Epidermal melanocyte (primary cell): Measurements from ENCODE around the gene SNUPN.
A peak's percentile ranks its signal among the peaks of the same experiment; 100 is the strongest.
"Not testable (repeated sequence)": the region's sequence is repeated elsewhere in the genome, so short reads cannot be mapped to it uniquely, and the experiment has no call there.

Experiments
- DNase-seq: peaks from one replicate; pipeline ENCODE4 v3.0.0; 2011; ENCODE audit warnings: low spot score; ENCODE audit not compliant: insufficient read length

Gene SNUPN

GRCh38 chr15:75637245-75638009, 11.9 kb upstream of the SNUPN start:
- no peak for DNase-seq

DNA sequence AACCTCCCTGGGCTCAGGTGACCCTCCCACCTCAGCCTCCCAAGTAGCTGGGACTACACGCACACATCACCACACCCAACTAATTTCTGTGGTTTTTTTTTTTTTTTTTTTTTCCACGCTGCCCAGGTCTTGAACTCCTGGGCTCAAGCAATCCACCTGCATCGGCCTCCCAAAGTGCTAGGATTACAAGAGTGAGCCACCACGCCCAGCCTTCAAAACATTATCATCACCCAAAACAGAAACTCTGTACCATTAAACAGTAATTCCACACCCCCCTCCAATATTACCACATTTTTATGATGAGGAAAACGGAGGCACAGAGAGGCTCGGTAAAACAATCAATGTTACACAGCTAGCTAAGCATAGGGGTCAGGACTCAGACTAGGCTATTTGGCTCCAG, 10.5 kb upstream of the SNUPN start:
- DNase-seq, result no peak

DNA sequence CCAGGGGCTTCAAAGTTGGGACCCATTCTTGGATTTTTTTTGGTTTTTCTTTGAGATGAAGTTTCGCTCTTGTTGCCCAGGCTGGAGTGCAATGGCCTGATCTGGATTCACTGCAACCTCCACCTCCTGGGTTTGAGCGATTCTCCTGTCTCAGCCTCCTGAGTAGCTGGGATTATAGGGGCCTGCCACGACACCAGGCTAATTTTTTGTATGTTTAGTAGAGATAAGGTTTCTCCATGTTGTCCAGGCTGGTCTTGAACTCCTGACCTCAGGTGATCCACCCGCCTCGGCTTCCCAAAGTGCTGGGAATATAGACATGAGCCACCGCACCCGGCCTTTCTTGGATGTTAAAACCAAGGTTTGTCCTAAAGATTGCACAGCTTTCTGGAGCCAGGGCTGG, 8.4 kb upstream of the SNUPN start:
- DNase-seq, result not testable (repeated sequence)

GRCh38 chr15:75631935-75632334, 6.4 kb upstream of the SNUPN start:
- DNase-seq, result no peak

GRCh38 chr15:75622505-75622904, 3.0 kb downstream of the SNUPN start:
- DNase-seq, result no peak

DNA sequence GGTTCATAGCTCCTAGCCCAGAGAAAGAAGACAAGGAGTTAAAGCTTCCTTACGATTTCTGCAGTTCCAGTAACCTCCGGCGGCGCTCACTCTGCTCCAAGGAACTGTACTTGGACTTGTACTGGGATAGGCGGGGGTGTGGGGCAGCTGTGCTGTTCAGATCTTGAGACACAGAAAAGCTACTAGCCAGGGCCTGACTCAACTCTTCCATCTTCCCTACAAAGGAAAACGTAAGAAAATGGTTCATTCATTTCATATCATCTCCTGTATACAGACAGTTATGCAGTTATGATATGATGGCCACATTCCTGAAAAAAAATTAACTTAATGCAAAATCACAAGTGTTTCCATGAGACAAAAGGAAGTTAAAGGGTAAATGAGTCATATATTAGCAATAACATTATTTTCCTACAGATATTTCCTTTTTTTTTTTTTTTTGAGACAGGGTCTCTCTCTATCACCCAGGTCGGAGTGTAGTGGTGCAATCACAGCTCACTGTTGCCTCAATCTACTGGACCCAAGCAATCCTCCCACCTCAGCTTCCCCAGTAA, 4.6 kb downstream of the SNUPN start:
- peak; percentile 87 for DNase-seq

DNA sequence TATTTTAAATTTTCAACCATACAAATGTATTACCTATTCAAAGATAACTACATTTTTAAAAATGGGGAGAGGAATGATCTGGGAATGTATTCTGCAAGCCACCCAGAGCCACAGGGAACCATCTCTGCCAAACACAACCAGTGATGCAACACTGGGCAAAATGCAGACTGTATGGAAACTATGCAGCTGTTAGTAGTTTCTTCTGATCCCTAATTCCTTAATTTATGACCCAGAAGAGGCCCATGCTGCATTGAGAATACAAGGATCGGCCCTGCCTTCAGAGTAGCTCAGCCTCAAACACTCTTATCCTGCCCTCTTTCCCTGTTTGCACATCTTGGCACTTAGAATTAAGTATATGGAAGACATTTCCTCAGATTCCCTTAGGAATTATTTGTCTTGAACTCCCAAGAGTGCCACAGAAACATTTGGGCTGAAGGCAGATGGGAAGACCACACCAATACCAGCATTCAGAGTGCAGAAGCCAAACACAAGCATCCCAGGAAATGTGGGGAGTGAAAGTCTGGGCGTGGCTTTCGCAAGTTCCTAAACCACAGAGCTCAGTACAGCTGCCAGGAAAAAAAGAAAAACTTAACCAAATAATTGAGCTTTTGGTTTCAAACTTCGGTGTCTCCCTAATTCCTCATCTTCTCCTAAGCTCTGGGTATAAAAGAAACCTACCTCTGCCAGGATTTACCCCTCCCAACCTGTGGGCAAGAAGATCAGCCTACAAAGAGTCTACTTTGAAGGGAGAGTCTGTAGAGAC, 5.3 kb downstream of the SNUPN start:
- peak; percentile 46 for DNase-seq

DNA sequence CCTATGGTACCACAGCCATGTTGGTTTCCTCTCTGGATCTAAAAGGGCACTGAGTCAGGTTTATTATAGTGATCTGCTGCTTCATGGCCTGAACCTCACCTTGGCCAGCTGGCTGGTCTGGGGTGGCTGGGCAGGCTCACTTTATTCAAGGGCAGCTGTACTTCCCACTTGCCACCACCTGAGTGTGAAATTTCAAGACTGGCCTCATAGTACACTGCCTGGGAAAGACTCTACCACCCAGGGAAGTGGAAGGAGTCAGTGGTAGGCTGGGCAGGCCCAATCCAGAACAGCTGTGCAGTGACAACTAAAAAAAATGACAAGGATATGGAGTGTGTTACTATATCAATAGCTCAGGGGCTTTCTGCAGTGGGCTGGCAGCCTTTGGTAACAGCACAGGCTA, 8.8 kb downstream of the SNUPN start:
- no peak for DNase-seq

DNA sequence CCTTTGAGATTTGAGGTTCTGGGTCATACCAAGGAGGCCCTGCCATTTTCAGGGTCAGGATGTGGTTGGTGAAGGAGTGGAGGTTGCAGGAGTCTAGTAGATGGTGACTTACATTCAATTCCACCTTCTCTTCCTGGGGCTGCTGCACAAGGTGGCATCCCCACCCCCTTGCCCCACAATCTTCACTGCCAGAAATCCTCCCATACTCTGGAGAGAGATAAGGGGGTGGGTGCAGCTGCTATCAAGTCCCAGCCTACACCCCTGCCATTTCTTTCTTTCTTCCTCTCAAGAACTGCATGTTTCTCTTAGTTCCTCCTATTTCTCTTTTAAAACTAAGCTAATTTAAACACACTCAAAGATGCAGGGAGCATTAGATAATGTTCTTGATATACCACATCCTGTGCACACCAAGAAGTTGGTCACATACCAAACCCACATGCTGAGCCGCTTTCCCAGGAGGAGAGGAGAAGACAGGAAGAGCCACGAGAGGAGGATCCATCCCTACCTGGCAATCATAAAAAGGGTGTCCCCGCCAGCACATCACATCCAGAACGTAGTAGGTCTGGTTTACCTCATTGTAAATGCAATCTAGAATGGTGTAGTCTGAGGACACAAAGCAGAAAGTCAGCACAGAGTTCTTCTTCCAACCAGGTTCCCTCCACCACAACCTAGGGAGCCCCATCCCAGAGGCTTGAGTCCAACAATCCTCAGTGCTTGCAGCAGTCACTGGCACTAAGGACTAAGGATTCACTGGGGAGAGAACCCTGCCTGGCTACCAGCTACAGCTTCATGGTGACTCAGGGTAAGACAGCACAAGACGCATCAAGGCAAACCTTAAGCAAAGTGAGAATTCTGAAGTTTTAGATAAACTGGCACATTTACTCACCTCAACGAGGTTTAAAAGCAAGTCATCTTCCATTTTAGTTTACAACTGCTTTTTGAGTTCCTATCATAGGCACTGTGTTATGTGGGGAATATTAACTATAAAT, 18.5 kb downstream of the SNUPN start:
- no peak for DNase-seq

DNA sequence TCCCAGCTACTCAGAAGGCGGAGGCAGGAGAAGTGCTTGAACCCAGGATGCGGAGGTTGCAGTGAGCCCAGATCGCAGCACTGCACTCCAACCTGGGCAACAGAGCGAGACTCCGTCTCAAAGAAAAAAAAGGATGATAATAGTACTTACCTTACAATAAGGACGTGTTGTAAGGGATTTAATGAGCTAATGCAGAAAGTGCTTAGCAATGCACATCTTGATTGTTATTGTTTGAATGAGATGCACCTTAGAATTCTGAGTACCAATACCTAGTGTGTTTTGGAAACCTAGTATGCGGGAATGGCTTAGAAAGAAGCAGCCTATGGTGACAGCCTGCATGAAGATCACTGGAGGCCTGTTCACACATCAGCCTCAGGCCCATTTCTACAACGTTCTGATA, 19.5 kb downstream of the SNUPN start:
- DNase-seq, result no peak

DNA sequence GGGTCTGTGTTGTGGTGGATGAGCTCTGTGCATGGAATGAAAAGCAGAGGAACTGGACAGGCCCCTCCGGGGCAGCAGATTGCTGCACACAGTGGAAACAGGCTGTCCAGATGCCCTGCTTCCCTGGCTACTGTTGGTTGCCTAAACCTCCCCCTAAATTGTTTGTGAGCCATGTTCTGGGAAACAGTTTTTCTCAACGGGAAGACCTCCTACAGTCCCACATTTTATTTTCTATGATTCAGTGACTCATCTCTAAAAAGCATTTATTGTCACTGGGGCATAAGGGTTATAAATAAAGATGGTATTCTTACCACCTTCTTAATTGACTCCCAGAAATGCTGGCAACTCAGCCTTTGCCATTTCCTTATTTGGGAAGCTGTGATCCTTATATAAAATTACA, 26.1 kb downstream of the SNUPN start:
- DNase-seq, result no peak

GRCh38 chr15:75598361-75598760, 27.2 kb downstream of the SNUPN start:
- DNase-seq, result no peak

DNA sequence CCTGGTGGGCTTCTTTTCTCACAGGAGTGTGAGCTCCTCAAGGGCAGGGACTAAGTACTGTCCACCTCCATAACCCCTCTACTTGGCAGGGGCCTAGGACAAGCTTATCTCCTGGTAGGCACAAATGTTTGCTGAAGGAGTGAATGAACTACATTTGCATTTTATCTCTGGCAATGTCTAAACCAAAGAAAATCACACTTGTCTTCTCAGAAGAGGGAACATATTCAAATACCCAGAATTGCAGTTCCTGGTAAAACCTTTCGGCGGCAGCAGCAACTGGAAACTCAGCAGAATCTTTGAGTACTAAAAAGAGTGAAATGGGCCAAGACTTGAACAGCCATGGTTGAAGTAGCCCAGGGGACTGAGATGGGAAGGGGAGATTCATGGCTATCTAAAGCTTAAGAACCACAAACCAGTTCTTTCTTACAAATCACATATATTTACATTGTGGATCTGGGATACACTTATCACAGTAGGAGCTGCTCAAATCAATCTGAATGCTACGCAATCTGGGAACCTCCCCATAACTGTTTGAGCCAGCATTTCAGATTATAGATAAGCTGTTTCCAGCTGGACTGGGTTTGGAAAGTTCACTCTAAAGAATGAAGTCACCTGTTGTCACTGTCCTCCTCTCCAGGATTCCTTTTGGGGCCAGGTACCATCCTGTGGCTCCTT, 27.7 kb downstream of the SNUPN start:
- no peak for DNase-seq

DNA sequence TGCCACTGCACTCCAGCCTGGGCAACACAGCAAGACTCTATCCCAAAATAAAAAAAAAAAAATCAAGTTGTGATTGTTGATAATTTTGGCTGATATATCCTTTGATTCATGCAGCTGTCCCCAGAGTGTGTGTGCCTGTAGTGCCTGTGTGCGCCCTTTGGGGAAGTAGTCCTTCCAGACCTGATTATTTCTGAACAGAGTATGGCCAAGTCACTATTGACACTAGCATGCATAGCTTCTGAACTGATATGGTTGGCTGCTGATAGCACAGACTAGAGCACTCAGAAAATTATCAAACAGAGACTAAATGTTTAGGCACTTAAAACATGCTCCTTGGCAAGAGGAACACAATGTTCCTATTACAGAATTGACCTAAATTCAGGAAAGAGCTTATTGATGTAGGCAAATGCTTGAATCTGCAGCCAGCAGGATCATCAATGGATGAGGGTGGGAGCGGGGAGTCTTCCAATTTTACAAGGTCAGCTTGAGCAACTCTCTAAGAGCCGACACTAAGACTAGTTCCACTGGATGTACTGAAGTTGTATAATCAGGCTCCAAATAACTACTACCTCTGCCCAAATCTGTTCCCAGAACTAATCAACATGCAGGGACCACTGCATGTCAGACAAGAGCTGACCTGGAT, 28.7 kb downstream of the SNUPN start:
- no peak for DNase-seq

GRCh38 chr15:75594276-75594675, 31.2 kb downstream of the SNUPN start:
- no peak for DNase-seq

- DNase-seq, result no peak
Measured at GRCh38 chr15:75591655-75592364, 33.7 kb downstream of the SNUPN start.

- no peak for DNase-seq
Measured at GRCh38 chr15:75590239-75590638, 35.3 kb downstream of the SNUPN start.

GRCh38 chr15:75589071-75589470, 36.5 kb downstream of the SNUPN start:
- no peak for DNase-seq

DNA sequence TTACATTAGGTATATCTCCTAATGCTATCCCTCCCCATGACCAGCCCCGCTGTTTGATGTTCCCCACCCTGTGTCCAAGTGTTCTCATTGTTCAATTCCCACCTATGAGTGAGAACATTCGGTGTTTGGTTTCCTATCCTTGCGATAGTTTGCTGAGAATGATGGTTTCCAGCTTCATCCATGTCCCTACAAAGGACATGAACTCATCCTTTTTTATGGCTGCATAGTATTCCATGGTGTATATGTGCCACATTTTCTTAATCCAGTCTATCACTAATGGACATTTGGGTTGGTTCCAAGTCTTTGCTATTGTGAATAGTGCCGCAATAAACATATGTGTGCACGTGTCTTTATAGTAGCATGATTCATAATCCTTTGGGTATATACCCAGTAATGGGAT, 39.1 kb downstream of the SNUPN start:
- not testable (repeated sequence) for DNase-seq

DNA sequence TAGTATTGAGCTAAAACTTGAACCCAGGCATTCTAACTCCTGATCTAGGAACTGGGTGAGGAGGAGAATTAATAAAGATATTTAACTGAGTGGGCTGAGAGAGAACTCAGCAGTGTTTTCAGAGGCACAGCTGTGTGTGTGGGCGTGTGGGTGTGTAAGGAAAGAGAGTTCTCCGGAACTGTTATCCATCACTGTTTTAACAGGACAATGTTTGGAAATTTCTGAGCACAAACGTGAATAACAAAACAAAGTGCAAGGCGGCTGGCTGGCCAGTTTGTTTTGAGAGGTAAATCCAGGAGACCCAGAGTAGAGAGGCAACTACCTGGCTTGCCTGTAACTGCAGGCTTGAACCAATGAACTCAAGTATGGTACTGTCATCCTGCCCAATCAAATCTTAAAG, 41.4 kb downstream of the SNUPN start:
- DNase-seq, result no peak
